MCF 10A (cell line): Measurements from ENCODE around the gene MTLN. TPM values are rescaled to one million over a fixed set of nuclear protein-coding genes. Genes with fewer than 3 reads are reported as not detected.
A peak's percentile ranks its signal among the peaks of the same experiment; 100 is the strongest.

ENCODE experiments used
- BruUV-seq: library from RNA; stranded (reverse); fragments of 400-500 nt; replicated peaks from 2 replicates; lab custom pipeline; 2021; lab: Mats Ljungman, UMichigan
- CTCF ChIA-PET: fragments of 300-600 bp; sonication (Branson Sonifier 250); formaldehyde crosslinking; extraction: SDS; loops from one replicate; lab custom pipeline; 2021; ENCODE audit warnings: antibody characterized with exemption, inconsistent platforms; lab: Yijun Ruan, JAX
- POLR2A ChIA-PET: fragments of 300-600, 350-650 bp; sonication (Branson Sonifier 250); formaldehyde crosslinking; extraction: SDS; loops from one replicate; lab custom pipeline; 2020; ENCODE audit warnings: antibody characterized with exemption, inconsistent platforms; lab: Yijun Ruan, JAX
- DNase-seq: peaks from one replicate; pipeline ENCODE4 v3.0.0-alpha.2; 2018; ENCODE audit not compliant: unreplicated experiment
- H3K27ac Mint-ChIP-seq: one replicate; pipeline ENCODE4 v1.8.0; 2022; ENCODE audit warnings: mild to moderate bottlenecking, low read depth, mixed read lengths; ENCODE audit not compliant: unreplicated experiment
- H3K27me3 Mint-ChIP-seq: one replicate; pipeline ENCODE4 v1.8.0; 2022; ENCODE audit warnings: mixed read lengths; ENCODE audit not compliant: insufficient read depth, unreplicated experiment
- H3K36me3 Mint-ChIP-seq: one replicate; pipeline ENCODE4 v1.8.0; 2022; ENCODE audit warnings: mild to moderate bottlenecking, moderate library complexity, mixed read lengths; ENCODE audit not compliant: insufficient read depth, unreplicated experiment
- H3K4me1 Mint-ChIP-seq: one replicate; pipeline ENCODE4 v1.8.0; 2022; ENCODE audit warnings: mixed read lengths; ENCODE audit not compliant: insufficient read depth, unreplicated experiment
- H3K4me3 Mint-ChIP-seq: one replicate; pipeline ENCODE4 v1.8.0; 2022; ENCODE audit warnings: mild to moderate bottlenecking, moderate library complexity, mixed read lengths; ENCODE audit not compliant: unreplicated experiment
- H3K9me3 Mint-ChIP-seq: one replicate; pipeline ENCODE4 v1.8.0; 2022; ENCODE audit warnings: mixed read lengths; ENCODE audit not compliant: unreplicated experiment
- CTCF ChIP-seq: fragments of 200-600 bp; IDR thresholded peaks from one replicate; pipeline ENCODE4 v1.8.0; 2022; ENCODE audit warnings: antibody characterized with exemption, mild to moderate bottlenecking; ENCODE audit not compliant: unreplicated experiment
- intact Hi-C: fragments of 100-400 bp; cut with micrococcal nuclease; formaldehyde crosslinking; loops from 2 replicates; pipeline ENCODE4 v1.14.1; 2022
- total RNA-seq: library from RNA; stranded (reverse); gene quantifications from 2 replicates; pipeline ENCODE4 v1.2.3, GENCODE V29; 2022

MTLN gene
- total RNA-seq, 1 experiment from 2014 or later: 65.0 TPM

- no TSS peak for BruUV-seq
- Mint-ChIP-seq H3K4me1 (peaks cover 19% of the 10 kb centered on the region), H3K9me3 (no peaks in the 10 kb centered on the region), H3K27ac (peak overlapping the region; percentile 98), H3K4me3 (peak overlapping the region; percentile 99), H3K27me3 (no peaks in the 10 kb centered on the region), H3K36me3 (peaks cover 22% of the 10 kb centered on the region)
- ChIA-PET CTCF (no interaction called here), POLR2A (interaction anchor here (0.6 to 1.5 kb wide), 5 partner anchors 16 to 592 kb away, joined by 3 to 12 read pairs (median 3); partner anchors contain the start of gene SEPTIN10)
- intact Hi-C loops: no loop called here
- no peak for TF ChIP-seq CTCF
- DNase-seq: peak; percentile 34
Measured at GRCh38 chr2:110205660-110206455, 6.5 kb downstream of the MTLN start.

- H3K9me3 Mint-ChIP-seq: no peaks in the 10 kb centered on the region
- H3K36me3 Mint-ChIP-seq: peaks cover 18% of the 10 kb centered on the region
- no peaks in the 10 kb centered on the region for H3K27me3 Mint-ChIP-seq
- H3K27ac Mint-ChIP-seq: peak within 1 kb of the TSS; percentile 98
- peak within 1 kb of the TSS; percentile 99 for H3K4me3 Mint-ChIP-seq
- intact Hi-C loops: no loop called here
- H3K4me1 Mint-ChIP-seq: peaks cover 19% of the 10 kb centered on the region
- CTCF ChIA-PET: no interaction called here
- no peak for TF ChIP-seq CTCF
- POLR2A ChIA-PET: interaction anchor here (0.6 to 1.5 kb wide), 6 partner anchors 17 to 591 kb away, joined by 3 to 12 read pairs (median 3); partner anchors contain the start of gene SEPTIN10
- peak; percentile 78 for DNase-seq
- BruUV-seq: TSS peak; percentile 76
Measured at GRCh38 chr2:110204408-110205385, 7.7 kb downstream of the MTLN start, which contains the start of gene NPHP1. Gene NPHP1, minus strand, starts transcription at chr2:110205013. Its CDS starts 45 bp downstream, at chr2:110204968.

- POLR2A ChIA-PET: no interaction called here
- intact Hi-C loops: no loop called here
- no peaks in the 10 kb centered on the region for H3K9me3 Mint-ChIP-seq
- H3K36me3 Mint-ChIP-seq: no peaks in the 10 kb centered on the region
- no peaks in the 10 kb centered on the region for H3K4me1 Mint-ChIP-seq
- BruUV-seq: no TSS peak
- H3K27ac Mint-ChIP-seq: no peak overlapping the region
- H3K27me3 Mint-ChIP-seq: no peaks in the 10 kb centered on the region
- no peak for TF ChIP-seq CTCF
- no peak for DNase-seq
- no peak overlapping the region for H3K4me3 Mint-ChIP-seq
- CTCF ChIA-PET: no interaction called here
Measured at GRCh38 chr2:110198016-110198415, 14.3 kb downstream of the MTLN start.
